ENCODE data around the gene SNU13.

SNU13 gene

DNA sequence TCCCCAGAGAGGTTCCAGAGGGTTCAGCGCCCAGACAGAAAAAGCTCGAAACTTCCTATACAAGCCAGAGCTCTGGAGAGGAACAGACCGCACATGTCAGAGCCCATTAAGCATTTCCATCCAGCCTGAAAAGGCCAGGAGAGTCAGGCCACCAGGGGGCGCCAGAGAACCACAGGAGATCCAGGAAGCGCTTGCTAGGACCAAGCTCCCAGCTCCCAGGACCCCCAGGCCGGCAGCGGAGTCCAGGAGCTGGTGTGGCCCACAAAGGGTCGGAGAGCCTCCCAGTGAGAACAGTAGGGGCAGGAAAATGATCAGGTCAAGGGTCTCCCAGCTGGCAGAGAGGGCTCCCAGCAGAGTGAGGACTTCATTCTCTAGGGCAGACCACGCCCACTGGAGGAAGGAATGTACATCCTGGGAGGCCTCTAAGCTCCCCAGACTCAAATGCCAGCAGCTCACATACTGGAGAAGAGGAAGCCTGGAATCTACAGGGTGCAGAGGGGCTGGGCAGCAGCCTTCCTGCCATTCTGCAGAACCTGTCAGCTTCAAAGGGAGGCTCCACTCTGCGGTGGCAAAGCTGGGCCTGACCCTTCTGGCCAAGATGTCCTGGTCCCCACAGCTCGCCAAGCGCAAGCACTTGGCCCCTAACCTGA is 8.6 kb upstream of the SNU13 start (continued):
- no peak for TF ChIP-seq ZNF37A (tag by site-specific recombination; IDR thresholded peaks at IDR 0.05)
- no peak; the same call in 1 of the 2 replicates for TF ChIP-seq ZNF660 (tag by site-specific recombination; IDR thresholded peaks at IDR 0.05)
- TF ChIP-seq ZNF266 (tag by site-specific recombination; IDR thresholded peaks at IDR 0.05; ENCODE audit: low read depth), result no peak
- TF ChIP-seq ZFP41 (tag by site-specific recombination; IDR thresholded peaks at IDR 0.05; ENCODE audit: borderline replicate concordance), result no peak
- TF ChIP-seq, protein P1, sequence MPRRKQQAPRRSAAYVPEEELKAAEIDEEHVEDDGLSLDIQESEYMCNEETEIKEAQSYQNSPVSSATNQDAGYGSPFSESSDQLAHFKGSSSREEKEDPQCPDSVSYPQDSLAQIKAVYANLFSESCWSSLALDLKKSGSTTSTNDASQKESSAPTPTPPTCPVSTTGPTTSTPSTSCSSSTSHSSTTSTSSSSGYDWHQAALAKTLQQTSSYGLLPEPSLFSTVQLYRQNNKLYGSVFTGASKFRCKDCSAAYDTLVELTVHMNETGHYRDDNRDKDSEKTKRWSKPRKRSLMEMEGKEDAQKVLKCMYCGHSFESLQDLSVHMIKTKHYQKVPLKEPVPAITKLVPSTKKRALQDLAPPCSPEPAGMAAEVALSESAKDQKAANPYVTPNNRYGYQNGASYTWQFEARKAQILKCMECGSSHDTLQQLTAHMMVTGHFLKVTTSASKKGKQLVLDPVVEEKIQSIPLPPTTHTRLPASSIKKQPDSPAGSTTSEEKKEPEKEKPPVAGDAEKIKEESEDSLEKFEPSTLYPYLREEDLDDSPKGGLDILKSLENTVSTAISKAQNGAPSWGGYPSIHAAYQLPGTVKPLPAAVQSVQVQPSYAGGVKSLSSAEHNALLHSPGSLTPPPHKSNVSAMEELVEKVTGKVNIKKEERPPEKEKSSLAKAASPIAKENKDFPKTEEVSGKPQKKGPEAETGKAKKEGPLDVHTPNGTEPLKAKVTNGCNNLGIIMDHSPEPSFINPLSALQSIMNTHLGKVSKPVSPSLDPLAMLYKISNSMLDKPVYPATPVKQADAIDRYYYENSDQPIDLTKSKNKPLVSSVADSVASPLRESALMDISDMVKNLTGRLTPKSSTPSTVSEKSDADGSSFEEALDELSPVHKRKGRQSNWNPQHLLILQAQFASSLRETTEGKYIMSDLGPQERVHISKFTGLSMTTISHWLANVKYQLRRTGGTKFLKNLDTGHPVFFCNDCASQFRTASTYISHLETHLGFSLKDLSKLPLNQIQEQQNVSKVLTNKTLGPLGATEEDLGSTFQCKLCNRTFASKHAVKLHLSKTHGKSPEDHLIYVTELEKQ (tag by site-specific recombination; IDR thresholded peaks at IDR 0.05; ENCODE audit: borderline replicate concordance), result no peak
- TF ChIP-seq ZNF335 (tag by site-specific recombination; conservative IDR thresholded peaks at IDR 0.05), result peak; percentile 74
- no peak for TF ChIP-seq ZNF561 (tag by site-specific recombination; IDR thresholded peaks at IDR 0.05; ENCODE audit: borderline replicate concordance)
- no peak for TF ChIP-seq ZNF426 (tag by site-specific recombination; IDR thresholded peaks at IDR 0.05)
- TF ChIP-seq ZNF473 (tag by site-specific recombination; IDR thresholded peaks at IDR 0.05), result no peak
- no peak for TF ChIP-seq ZNF184 (tag by site-specific recombination; IDR thresholded peaks at IDR 0.05)
- TF ChIP-seq ZNF776 (tag by site-specific recombination; IDR thresholded peaks at IDR 0.05; ENCODE audit: borderline replicate concordance), result no peak
- TF ChIP-seq, protein P2, sequence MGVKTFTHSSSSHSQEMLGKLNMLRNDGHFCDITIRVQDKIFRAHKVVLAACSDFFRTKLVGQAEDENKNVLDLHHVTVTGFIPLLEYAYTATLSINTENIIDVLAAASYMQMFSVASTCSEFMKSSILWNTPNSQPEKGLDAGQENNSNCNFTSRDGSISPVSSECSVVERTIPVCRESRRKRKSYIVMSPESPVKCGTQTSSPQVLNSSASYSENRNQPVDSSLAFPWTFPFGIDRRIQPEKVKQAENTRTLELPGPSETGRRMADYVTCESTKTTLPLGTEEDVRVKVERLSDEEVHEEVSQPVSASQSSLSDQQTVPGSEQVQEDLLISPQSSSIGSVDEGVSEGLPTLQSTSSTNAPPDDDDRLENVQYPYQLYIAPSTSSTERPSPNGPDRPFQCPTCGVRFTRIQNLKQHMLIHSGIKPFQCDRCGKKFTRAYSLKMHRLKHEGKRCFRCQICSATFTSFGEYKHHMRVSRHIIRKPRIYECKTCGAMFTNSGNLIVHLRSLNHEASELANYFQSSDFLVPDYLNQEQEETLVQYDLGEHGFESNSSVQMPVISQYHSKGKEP (tag by site-specific recombination; IDR thresholded peaks at IDR 0.05), result no peak
- TF ChIP-seq ZBTB17 (tag by site-specific recombination; IDR thresholded peaks at IDR 0.05), result peak; percentile 43; the same call in 1 of the 2 replicates
- no peak for TF ChIP-seq ZNF19 (tag by site-specific recombination; IDR thresholded peaks at IDR 0.05; ENCODE audit: low read depth)
- no peak for TF ChIP-seq ZNF433 (tag by site-specific recombination; IDR thresholded peaks at IDR 0.05; ENCODE audit: low read depth)
- TF ChIP-seq, protein P3, sequence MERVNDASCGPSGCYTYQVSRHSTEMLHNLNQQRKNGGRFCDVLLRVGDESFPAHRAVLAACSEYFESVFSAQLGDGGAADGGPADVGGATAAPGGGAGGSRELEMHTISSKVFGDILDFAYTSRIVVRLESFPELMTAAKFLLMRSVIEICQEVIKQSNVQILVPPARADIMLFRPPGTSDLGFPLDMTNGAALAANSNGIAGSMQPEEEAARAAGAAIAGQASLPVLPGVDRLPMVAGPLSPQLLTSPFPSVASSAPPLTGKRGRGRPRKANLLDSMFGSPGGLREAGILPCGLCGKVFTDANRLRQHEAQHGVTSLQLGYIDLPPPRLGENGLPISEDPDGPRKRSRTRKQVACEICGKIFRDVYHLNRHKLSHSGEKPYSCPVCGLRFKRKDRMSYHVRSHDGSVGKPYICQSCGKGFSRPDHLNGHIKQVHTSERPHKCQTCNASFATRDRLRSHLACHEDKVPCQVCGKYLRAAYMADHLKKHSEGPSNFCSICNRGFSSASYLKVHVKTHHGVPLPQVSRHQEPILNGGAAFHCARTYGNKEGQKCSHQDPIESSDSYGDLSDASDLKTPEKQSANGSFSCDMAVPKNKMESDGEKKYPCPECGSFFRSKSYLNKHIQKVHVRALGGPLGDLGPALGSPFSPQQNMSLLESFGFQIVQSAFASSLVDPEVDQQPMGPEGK (tag by site-specific recombination; IDR thresholded peaks at IDR 0.05), result peak; percentile 19; the same call in 1 of the 2 replicates
- TF ChIP-seq ZNF701 (tag by site-specific recombination; IDR thresholded peaks at IDR 0.05), result no peak
- TF ChIP-seq HOXD13 (CRISPR knock-in tag; IDR thresholded peaks at IDR 0.05; ENCODE audit: borderline replicate concordance), result no peak
- 0 out of 2 replicates have a peak, but pooled peaks have one; percentile 53 for TF ChIP-seq HOXC10 (CRISPR knock-in tag; IDR thresholded peaks at IDR 0.05)
- peak; percentile 96 for TF ChIP-seq GLIS1 (tag by site-specific recombination; IDR thresholded peaks at IDR 0.05)
- TF ChIP-seq MYNN (tag by site-specific recombination; IDR thresholded peaks at IDR 0.05; ENCODE audit: borderline replicate concordance), result no peak
- no peak for TF ChIP-seq ZNF514 (tag by site-specific recombination; IDR thresholded peaks at IDR 0.05)
- peak; percentile 70; the same call in 1 of the 2 replicates for TF ChIP-seq IKZF3 (tag by site-specific recombination; IDR thresholded peaks at IDR 0.05)
- TF ChIP-seq, protein P4, sequence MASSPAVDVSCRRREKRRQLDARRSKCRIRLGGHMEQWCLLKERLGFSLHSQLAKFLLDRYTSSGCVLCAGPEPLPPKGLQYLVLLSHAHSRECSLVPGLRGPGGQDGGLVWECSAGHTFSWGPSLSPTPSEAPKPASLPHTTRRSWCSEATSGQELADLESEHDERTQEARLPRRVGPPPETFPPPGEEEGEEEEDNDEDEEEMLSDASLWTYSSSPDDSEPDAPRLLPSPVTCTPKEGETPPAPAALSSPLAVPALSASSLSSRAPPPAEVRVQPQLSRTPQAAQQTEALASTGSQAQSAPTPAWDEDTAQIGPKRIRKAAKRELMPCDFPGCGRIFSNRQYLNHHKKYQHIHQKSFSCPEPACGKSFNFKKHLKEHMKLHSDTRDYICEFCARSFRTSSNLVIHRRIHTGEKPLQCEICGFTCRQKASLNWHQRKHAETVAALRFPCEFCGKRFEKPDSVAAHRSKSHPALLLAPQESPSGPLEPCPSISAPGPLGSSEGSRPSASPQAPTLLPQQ (tag by site-specific recombination; IDR thresholded peaks at IDR 0.05), result peak; percentile 15; the same call in 1 of the 2 replicates
- peak; percentile 89 for TF ChIP-seq KLF9 (tag by site-specific recombination; IDR thresholded peaks at IDR 0.05; ENCODE audit: low read depth)
- 0 out of 2 replicates have a peak, but pooled peaks have one; percentile 12 for TF ChIP-seq ZNF629 (tag by site-specific recombination; IDR thresholded peaks at IDR 0.05)
- no peak for TF ChIP-seq TRIM28 (IDR thresholded peaks at IDR 0.05; ENCODE audit: borderline replicate concordance, low read length)
- TF ChIP-seq SP7 (tag by site-specific recombination; IDR thresholded peaks at IDR 0.05), result peak; percentile 13; the same call in 1 of the 2 replicates
- TF ChIP-seq ZNF654 (tag by site-specific recombination; IDR thresholded peaks at IDR 0.05; ENCODE audit: low read depth), result peak; percentile 95
- peak; percentile 65; the same call in 1 of the 2 replicates for TF ChIP-seq KLF8 (tag by site-specific recombination; IDR thresholded peaks at IDR 0.05)
